Measurements from ENCODE around the gene THOC2. TPM values are rescaled to one million over a fixed set of nuclear protein-coding genes. Genes with fewer than 3 reads are reported as not detected.
"Not testable (repeated sequence)": the region's sequence is repeated elsewhere in the genome, so short reads cannot be mapped to it uniquely, and the experiment has no call there.

Gene THOC2
- total RNA-seq, 2 donors from 2014 or later, result 48.0 to 76.2 TPM

GRCh38 chrX:123581586-123581985, 151.3 kb downstream of the THOC2 start:
- DNase-seq (ENCODE audit: low spot score), result no peak
- Histone ChIP-seq H3K27ac (no peak overlapping the region), H3K9me3 (no peaks in the 10 kb centered on the region), H3K36me3 (no peaks in the 10 kb centered on the region), H3K27me3 (replicated peaks; ENCODE audit: insufficient read depth) (no peaks in the 10 kb centered on the region), H3K4me3 (no peak overlapping the region), H3K4me1 (replicated peaks) (no peaks in the 10 kb centered on the region)
- intact Hi-C loops (cut with DNase I), result no loop called here
- TF ChIP-seq POLR2AphosphoS5 (IDR thresholded peaks at IDR 0.05), result no peak
- no peak for TF ChIP-seq POLR2A (IDR thresholded peaks at IDR 0.05)
- TF ChIP-seq CTCF (IDR thresholded peaks at IDR 0.05), result no peak
- 56% methylated on average over 1 of the region's 1 CpG for WGBS

- Histone ChIP-seq H3K36me3 (no peaks in the 10 kb centered on the region), H3K4me1 (replicated peaks) (no peaks in the 10 kb centered on the region), H3K4me3 (no peak overlapping the region), H3K9me3 (no peaks in the 10 kb centered on the region), H3K27me3 (replicated peaks; ENCODE audit: insufficient read depth) (no peaks in the 10 kb centered on the region), H3K27ac (no peak overlapping the region)
- intact Hi-C loops (cut with DNase I), result no loop called here
- 62% methylated on average over 1 of the region's 1 CpG for WGBS
- TF ChIP-seq POLR2AphosphoS5 (IDR thresholded peaks at IDR 0.05) (no peak), POLR2A (IDR thresholded peaks at IDR 0.05) (no peak), CTCF (IDR thresholded peaks at IDR 0.05) (no peak)
- no peak for DNase-seq (ENCODE audit: low spot score)
Observed at GRCh38 chrX:123580792-123581191, 152.1 kb downstream of the THOC2 start.

GRCh38 chrX:123574027-123574426, 158.8 kb downstream of the THOC2 start:
- H3K27me3 ChIP-seq (replicated peaks; ENCODE audit: insufficient read depth); intact Hi-C loops (cut with DNase I); H3K9me3 ChIP-seq; H3K4me3 ChIP-seq; H3K4me1 ChIP-seq (replicated peaks); DNase-seq (ENCODE audit: low spot score); H3K36me3 ChIP-seq; H3K27ac ChIP-seq: not testable (repeated sequence)
- WGBS, result 91% methylated on average over 4 of the region's 5 CpGs

GRCh38 chrX:123570011-123570590, 162.8 kb downstream of the THOC2 start:
- TF ChIP-seq POLR2AphosphoS5 (IDR thresholded peaks at IDR 0.05) (no peak), CTCF (IDR thresholded peaks at IDR 0.05) (no peak), POLR2A (IDR thresholded peaks at IDR 0.05) (no peak)
- H3K27ac ChIP-seq, result no peak overlapping the region
- DNase-seq (ENCODE audit: low spot score), result no peak
- intact Hi-C loops (cut with DNase I), result no loop called here
- no peaks in the 10 kb centered on the region for H3K9me3 ChIP-seq
- H3K4me3 ChIP-seq, result no peak overlapping the region
- no peaks in the 10 kb centered on the region for H3K27me3 ChIP-seq (replicated peaks; ENCODE audit: insufficient read depth)
- no peaks in the 10 kb centered on the region for H3K4me1 ChIP-seq (replicated peaks)
- no peaks in the 10 kb centered on the region for H3K36me3 ChIP-seq
- 43% methylated on average over 3 of the region's 3 CpGs for whole genome bisulfite sequencing

- no peak overlapping the region for H3K4me3 ChIP-seq
- no peak overlapping the region for H3K27ac ChIP-seq
- DNase-seq (ENCODE audit: low spot score), result no peak
- H3K27me3 ChIP-seq (replicated peaks; ENCODE audit: insufficient read depth), result no peaks in the 10 kb centered on the region
- no peak for TF ChIP-seq POLR2A (IDR thresholded peaks at IDR 0.05)
- no peak for TF ChIP-seq CTCF (IDR thresholded peaks at IDR 0.05)
- TF ChIP-seq POLR2AphosphoS5 (IDR thresholded peaks at IDR 0.05), result no peak
- 98% methylated on average over 4 of the region's 4 CpGs for WGBS
- no peaks in the 10 kb centered on the region for H3K36me3 ChIP-seq
- intact Hi-C loops (cut with DNase I), result no loop called here
- H3K4me1 ChIP-seq (replicated peaks), result no peaks in the 10 kb centered on the region
- H3K9me3 ChIP-seq, result no peaks in the 10 kb centered on the region
Observed at GRCh38 chrX:123563167-123563566, 169.7 kb downstream of the THOC2 start.

All from prostate gland (tissue), 2 donors.